ENCODE data around the gene NFAT5. TPM values are rescaled to one million over a fixed set of nuclear protein-coding genes. Genes with fewer than 3 reads are reported as not detected.

The NFAT5 gene
- total RNA-seq, 2 donors from 2014 or later: 38.1 to 38.9 TPM

GRCh38 chr16:69595127-69596036 is 29.6 kb downstream of the NFAT5 start:
- peaks cover 9% of the 10 kb centered on the region for H3K4me1 ChIP-seq
- H3K4me3 ChIP-seq: no peak overlapping the region
- ATAC-seq (no peak), DNase-seq (no peak)
- intact Hi-C loops (cut with DNase I): no loop called here
- no peak overlapping the region for H3K27ac ChIP-seq
- TF ChIP-seq, protein P1, sequence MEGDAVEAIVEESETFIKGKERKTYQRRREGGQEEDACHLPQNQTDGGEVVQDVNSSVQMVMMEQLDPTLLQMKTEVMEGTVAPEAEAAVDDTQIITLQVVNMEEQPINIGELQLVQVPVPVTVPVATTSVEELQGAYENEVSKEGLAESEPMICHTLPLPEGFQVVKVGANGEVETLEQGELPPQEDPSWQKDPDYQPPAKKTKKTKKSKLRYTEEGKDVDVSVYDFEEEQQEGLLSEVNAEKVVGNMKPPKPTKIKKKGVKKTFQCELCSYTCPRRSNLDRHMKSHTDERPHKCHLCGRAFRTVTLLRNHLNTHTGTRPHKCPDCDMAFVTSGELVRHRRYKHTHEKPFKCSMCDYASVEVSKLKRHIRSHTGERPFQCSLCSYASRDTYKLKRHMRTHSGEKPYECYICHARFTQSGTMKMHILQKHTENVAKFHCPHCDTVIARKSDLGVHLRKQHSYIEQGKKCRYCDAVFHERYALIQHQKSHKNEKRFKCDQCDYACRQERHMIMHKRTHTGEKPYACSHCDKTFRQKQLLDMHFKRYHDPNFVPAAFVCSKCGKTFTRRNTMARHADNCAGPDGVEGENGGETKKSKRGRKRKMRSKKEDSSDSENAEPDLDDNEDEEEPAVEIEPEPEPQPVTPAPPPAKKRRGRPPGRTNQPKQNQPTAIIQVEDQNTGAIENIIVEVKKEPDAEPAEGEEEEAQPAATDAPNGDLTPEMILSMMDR (IDR thresholded peaks at IDR 0.05): no peak
- no peaks in the 10 kb centered on the region for H3K27me3 ChIP-seq
- 75 to 88% methylated on average over 8 of the region's 8 CpGs for WGBS, 2 donors
- no peaks in the 10 kb centered on the region for H3K36me3 ChIP-seq (replicated peaks in 1 of 2; ENCODE audit: insufficient read depth in 1 of 2, low read depth in 2 of 2)
- no peaks in the 10 kb centered on the region for H3K9me3 ChIP-seq

- DNase-seq: no peak
Observed at GRCh38 chr16:69596801-69597200, 31.0 kb downstream of the NFAT5 start.

DNA sequence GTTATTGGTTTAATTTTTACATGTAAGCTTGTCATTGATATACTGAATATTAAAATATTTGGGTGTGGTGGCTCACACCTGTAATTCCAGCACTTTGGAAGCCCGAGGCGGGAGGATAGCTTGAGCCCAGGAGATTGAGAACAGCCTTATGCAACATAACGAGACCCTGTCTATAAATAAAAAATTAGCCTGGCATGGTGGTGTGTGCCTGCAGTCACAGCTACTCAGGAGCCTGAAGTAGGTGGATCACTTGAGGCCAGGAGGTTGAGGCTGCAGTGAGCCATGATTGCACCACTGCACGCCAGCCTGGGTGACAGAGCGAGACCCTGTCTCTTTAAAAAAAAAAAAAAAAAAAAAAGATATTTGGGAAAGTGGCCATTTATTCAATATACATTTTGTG is 32.3 kb downstream of the NFAT5 start:
- WGBS, 2 donors: 88 to 94% methylated on average over 5 of the region's 5 CpGs
- Histone ChIP-seq H3K27ac (no peak overlapping the region), H3K4me1 (peaks cover 14% of the 10 kb centered on the region), H3K9me3 (no peaks in the 10 kb centered on the region), H3K4me3 (no peak overlapping the region), H3K27me3 (no peaks in the 10 kb centered on the region), H3K36me3 (replicated peaks in 1 of 2; ENCODE audit: insufficient read depth in 1 of 2, low read depth in 2 of 2) (no peaks in the 10 kb centered on the region)
- TF ChIP-seq POLR2A (IDR thresholded peaks at IDR 0.05): no peak
- TF ChIP-seq, protein P1 (IDR thresholded peaks at IDR 0.05): no peak
- no peak for DNase-seq
- ATAC-seq: no peak
- intact Hi-C loops (cut with DNase I): no loop called here

More at GRCh38 chr16:69596801-69597200, 31.0 kb downstream of the NFAT5 start:
- no peaks in the 10 kb centered on the region for H3K27me3 ChIP-seq
- H3K36me3 ChIP-seq (replicated peaks in 1 of 2; ENCODE audit: insufficient read depth in 1 of 2, low read depth in 2 of 2): no peaks in the 10 kb centered on the region
- no peak for ATAC-seq
- no peak overlapping the region for H3K27ac ChIP-seq
- TF ChIP-seq, protein P1 (IDR thresholded peaks at IDR 0.05): no peak
- no peak for TF ChIP-seq POLR2A (IDR thresholded peaks at IDR 0.05)
- H3K4me1 ChIP-seq: peaks cover 13% of the 10 kb centered on the region
- intact Hi-C loops (cut with DNase I): no loop called here
- no peak overlapping the region for H3K4me3 ChIP-seq
- no peaks in the 10 kb centered on the region for H3K9me3 ChIP-seq

DNA sequence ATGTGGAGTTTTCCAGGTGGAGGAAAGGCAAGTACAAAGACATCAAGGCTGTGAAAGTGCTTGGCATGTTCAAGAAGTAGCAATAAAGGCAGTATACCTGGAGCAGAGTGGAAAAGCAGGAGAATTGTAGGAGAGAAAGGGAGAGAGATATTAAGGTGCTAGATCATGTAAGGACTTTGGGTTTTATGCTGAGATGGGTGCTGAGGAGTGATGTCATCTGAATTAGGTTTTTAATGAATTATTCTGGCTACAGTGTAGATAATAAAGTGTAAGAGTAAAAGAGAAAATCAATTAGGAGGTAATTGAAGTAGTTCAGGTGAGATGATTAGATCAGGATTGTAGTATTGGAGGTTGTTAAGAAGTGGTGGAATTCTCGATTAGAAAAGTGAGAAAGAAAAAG is 34.0 kb downstream of the NFAT5 start:
- no peak for ATAC-seq

More for the DNA sequence above, 34.0 kb downstream of the NFAT5 start:
- Histone ChIP-seq H3K9me3 (no peaks in the 10 kb centered on the region), H3K4me1 (peaks cover 13% of the 10 kb centered on the region), H3K27me3 (no peaks in the 10 kb centered on the region), H3K36me3 (replicated peaks in 1 of 2; ENCODE audit: insufficient read depth in 1 of 2, low read depth in 2 of 2) (no peaks in the 10 kb centered on the region), H3K4me3 (no peak overlapping the region), H3K27ac (no peak overlapping the region)
- no peak for TF ChIP-seq POLR2A (IDR thresholded peaks at IDR 0.05)
- TF ChIP-seq, protein P1 (IDR thresholded peaks at IDR 0.05): no peak
- DNase-seq: no peak
- WGBS, 2 donors: 66 to 69% methylated on average over 1 of the region's 1 CpG
- intact Hi-C loops (cut with DNase I): no loop called here
